ENCODE data around the gene RPL35A. TPM values are rescaled to one million over a fixed set of nuclear protein-coding genes. Genes with fewer than 3 reads are reported as not detected.

Gene RPL35A
- total and polyA plus RNA-seq, 9 of the 15 experiments (the other 6 are each of a cell fraction or from before 2014, with no cell fraction given) = 1,475 to 2,942 (median 2,367) TPM

DNA sequence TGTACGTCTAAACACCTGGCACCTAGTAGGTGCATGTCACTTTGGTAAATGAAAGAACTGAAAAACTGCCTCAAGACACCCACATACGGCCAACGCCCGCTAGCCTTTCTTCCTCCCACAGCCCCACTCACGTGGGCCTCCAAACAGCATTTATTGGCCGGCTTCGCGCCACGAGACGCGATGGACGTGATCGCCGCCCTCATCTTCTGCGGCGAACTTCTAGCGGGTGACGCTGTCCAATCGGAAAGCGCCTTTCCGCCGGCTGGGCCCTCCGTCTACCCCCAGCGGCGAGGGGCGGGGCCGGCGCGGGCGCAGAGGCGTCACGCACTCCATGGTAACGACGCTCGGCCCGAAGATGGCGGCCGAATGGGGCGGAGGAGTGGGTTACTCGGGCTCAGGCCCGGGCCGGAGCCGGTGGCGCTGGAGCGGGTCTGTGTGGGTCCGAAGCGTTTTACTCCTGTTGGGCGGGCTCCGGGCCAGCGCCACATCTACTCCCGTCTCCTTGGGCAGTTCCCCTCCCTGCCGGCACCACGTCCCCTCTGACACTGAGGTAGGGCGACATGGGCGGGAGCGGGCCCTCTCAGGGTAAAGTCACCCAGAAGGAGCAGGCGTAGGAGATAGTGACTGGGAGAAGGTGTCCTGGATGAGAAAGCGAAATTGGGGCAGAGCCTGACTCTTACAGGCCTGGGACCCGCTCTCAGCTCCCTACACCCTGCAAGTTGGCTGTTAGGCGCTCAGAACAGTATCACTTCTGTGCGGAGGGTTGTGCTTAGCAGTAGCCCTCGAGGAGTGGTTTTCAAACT, 10.1 kb downstream of the RPL35A start, which contains the start of gene LMLN (continued):
- no peak for TF ChIP-seq MTF1 (CRISPR knock-in tag; IDR thresholded peaks at IDR 0.05; ENCODE audit: borderline replicate concordance)
- no peak for TF ChIP-seq RBM34 (IDR thresholded peaks at IDR 0.05; ENCODE audit: borderline replicate concordance, insufficient read depth, low read length)
- TF ChIP-seq, protein P1, sequence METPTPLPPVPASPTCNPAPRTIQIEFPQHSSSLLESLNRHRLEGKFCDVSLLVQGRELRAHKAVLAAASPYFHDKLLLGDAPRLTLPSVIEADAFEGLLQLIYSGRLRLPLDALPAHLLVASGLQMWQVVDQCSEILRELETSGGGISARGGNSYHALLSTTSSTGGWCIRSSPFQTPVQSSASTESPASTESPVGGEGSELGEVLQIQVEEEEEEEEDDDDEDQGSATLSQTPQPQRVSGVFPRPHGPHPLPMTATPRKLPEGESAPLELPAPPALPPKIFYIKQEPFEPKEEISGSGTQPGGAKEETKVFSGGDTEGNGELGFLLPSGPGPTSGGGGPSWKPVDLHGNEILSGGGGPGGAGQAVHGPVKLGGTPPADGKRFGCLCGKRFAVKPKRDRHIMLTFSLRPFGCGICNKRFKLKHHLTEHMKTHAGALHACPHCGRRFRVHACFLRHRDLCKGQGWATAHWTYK (CRISPR knock-in tag; IDR thresholded peaks at IDR 0.05) = no peak
- TF ChIP-seq, protein P2, sequence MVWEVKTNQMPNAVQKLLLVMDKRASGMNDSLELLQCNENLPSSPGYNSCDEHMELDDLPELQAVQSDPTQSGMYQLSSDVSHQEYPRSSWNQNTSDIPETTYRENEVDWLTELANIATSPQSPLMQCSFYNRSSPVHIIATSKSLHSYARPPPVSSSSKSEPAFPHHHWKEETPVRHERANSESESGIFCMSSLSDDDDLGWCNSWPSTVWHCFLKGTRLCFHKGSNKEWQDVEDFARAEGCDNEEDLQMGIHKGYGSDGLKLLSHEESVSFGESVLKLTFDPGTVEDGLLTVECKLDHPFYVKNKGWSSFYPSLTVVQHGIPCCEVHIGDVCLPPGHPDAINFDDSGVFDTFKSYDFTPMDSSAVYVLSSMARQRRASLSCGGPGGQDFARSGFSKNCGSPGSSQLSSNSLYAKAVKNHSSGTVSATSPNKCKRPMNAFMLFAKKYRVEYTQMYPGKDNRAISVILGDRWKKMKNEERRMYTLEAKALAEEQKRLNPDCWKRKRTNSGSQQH (CRISPR knock-in tag; IDR thresholded peaks at IDR 0.05) = no peak
- TF ChIP-seq NFIC (IDR thresholded peaks at IDR 0.05) = peak; percentile 49
- peak; percentile 98 for TF ChIP-seq CREM (IDR thresholded peaks at IDR 0.05; ENCODE audit: low read depth)
- peak; percentile 58; the same call in 1 of the 2 replicates for TF ChIP-seq KAT7 (CRISPR knock-in tag; IDR thresholded peaks at IDR 0.05; ENCODE audit: borderline replicate concordance)
- TF ChIP-seq RBM22 (IDR thresholded peaks at IDR 0.05; ENCODE audit: low read depth, low read length, poor library complexity, severe bottlenecking) = peak; percentile 68
- TF ChIP-seq JUNB (CRISPR knock-in tag; conservative IDR thresholded peaks at IDR 0.05) = no peak
- TF ChIP-seq, protein P3, sequence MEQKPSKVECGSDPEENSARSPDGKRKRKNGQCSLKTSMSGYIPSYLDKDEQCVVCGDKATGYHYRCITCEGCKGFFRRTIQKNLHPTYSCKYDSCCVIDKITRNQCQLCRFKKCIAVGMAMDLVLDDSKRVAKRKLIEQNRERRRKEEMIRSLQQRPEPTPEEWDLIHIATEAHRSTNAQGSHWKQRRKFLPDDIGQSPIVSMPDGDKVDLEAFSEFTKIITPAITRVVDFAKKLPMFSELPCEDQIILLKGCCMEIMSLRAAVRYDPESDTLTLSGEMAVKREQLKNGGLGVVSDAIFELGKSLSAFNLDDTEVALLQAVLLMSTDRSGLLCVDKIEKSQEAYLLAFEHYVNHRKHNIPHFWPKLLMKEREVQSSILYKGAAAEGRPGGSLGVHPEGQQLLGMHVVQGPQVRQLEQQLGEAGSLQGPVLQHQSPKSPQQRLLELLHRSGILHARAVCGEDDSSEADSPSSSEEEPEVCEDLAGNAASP (IDR thresholded peaks at IDR 0.05) = no peak
- TF ChIP-seq MCM5 (IDR thresholded peaks at IDR 0.05; ENCODE audit: low read depth) = no peak
- TF ChIP-seq ZNF561 (CRISPR knock-in tag; conservative IDR thresholded peaks at IDR 0.05) = no peak
- TF ChIP-seq ZNF76 (CRISPR knock-in tag; IDR thresholded peaks at IDR 0.05; ENCODE audit: borderline replicate concordance) = no peak
- TF ChIP-seq, protein P4, sequence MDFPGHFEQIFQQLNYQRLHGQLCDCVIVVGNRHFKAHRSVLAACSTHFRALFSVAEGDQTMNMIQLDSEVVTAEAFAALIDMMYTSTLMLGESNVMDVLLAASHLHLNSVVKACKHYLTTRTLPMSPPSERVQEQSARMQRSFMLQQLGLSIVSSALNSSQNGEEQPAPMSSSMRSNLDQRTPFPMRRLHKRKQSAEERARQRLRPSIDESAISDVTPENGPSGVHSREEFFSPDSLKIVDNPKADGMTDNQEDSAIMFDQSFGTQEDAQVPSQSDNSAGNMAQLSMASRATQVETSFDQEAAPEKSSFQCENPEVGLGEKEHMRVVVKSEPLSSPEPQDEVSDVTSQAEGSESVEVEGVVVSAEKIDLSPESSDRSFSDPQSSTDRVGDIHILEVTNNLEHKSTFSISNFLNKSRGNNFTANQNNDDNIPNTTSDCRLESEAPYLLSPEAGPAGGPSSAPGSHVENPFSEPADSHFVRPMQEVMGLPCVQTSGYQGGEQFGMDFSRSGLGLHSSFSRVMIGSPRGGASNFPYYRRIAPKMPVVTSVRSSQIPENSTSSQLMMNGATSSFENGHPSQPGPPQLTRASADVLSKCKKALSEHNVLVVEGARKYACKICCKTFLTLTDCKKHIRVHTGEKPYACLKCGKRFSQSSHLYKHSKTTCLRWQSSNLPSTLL (IDR thresholded peaks at IDR 0.05) = no peak
- TF ChIP-seq ZNF444 (CRISPR knock-in tag; IDR thresholded peaks at IDR 0.05) = no peak
- TF ChIP-seq, protein P5, sequence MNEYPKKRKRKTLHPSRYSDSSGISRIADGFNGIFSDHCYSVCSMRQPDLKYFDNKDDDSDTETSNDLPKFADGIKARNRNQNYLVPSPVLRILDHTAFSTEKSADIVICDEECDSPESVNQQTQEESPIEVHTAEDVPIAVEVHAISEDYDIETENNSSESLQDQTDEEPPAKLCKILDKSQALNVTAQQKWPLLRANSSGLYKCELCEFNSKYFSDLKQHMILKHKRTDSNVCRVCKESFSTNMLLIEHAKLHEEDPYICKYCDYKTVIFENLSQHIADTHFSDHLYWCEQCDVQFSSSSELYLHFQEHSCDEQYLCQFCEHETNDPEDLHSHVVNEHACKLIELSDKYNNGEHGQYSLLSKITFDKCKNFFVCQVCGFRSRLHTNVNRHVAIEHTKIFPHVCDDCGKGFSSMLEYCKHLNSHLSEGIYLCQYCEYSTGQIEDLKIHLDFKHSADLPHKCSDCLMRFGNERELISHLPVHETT (CRISPR knock-in tag; conservative IDR thresholded peaks at IDR 0.05 in 1 of 2, IDR thresholded peaks at IDR 0.05 in 1 of 2) = no peak; a peak in 1 of 4 replicates
- TF ChIP-seq TEAD1 (CRISPR knock-in tag; IDR thresholded peaks at IDR 0.05) = peak in 1 of 2 experiments; percentile 79; a peak in 2 of 4 replicates
- no peak for TF ChIP-seq ESRRB (CRISPR knock-in tag; IDR thresholded peaks at IDR 0.05; ENCODE audit: borderline replicate concordance)
- TF ChIP-seq PRMT5 (CRISPR knock-in tag; IDR thresholded peaks at IDR 0.05) = no peak

All from K562 (cell line).